HFF-Myc (cell line): Measurements from ENCODE around the gene HEXIM2.

Experiments
- DNase-seq: peaks from one replicate; pipeline ENCODE4 v3.0.0-alpha.2; 2011; ENCODE audit warnings: low read depth; ENCODE audit errors: extremely low read depth
- H3K4me3 ChIP-seq: replicated peaks from 2 replicates; pipeline ENCODE4 v1.5.1; 2011; ENCODE audit warnings: low read depth, mild to moderate bottlenecking, control low read depth, low read length
- TF ChIP-seq, protein P1 (sequence below): IDR thresholded peaks from 2 replicates; pipeline ENCODE4 v1.5.1; 2012; ENCODE audit warnings: mild to moderate bottlenecking, low read depth, low read length, control low read depth; ENCODE audit errors: missing control alignments

The HEXIM2 gene

DNA sequence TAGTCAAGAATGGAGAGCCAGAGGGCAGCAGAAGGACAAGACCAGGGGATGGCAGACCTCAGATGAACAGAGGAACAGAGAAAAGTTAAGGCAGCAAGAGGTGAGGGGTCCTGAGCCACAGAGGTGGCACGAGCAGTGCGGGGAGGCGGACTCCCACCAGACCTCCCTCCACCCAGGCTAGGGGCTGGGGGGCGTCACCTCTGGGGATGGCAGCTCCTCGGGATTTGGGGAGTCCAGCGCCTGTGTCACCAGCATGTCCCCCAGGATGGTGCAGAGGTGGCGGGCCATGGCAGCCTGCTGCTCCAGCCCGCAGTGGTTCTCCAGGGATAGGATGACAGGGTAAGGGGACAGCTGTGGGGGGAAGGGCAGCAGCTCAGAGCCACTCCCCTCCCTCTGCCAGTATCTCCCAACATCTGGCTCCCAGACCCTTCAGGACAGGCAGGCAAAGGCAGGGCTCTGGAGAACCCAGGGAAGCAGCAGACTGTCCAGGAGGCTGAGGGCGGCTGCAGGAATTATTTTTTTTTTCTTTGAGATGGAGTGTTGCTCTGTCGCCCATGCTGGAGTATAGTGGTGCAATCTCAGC, 45.1 kb upstream of the HEXIM2 start:
- no peak for DNase-seq
- H3K4me3 ChIP-seq = no peak overlapping the region
- TF ChIP-seq, protein P1, sequence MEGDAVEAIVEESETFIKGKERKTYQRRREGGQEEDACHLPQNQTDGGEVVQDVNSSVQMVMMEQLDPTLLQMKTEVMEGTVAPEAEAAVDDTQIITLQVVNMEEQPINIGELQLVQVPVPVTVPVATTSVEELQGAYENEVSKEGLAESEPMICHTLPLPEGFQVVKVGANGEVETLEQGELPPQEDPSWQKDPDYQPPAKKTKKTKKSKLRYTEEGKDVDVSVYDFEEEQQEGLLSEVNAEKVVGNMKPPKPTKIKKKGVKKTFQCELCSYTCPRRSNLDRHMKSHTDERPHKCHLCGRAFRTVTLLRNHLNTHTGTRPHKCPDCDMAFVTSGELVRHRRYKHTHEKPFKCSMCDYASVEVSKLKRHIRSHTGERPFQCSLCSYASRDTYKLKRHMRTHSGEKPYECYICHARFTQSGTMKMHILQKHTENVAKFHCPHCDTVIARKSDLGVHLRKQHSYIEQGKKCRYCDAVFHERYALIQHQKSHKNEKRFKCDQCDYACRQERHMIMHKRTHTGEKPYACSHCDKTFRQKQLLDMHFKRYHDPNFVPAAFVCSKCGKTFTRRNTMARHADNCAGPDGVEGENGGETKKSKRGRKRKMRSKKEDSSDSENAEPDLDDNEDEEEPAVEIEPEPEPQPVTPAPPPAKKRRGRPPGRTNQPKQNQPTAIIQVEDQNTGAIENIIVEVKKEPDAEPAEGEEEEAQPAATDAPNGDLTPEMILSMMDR = no peak

DNA sequence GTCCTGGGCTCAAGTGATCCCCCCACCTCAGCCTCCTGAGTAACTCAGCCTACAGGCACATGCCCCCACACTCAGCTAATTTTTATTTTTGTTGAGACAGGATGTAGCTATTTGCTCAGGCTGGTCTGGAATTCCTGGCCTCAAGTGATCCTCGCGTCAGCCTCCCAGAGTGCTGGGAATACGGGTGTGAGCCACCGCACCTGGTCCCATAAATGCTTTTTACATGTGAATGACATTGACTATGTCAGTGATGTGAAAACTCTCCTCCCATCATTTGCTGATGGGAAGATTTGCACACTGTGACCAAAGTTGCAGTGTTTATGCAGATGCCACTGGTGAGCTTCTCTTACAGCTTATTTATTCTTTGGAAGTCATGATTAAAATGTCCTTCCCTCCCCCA, 44.3 kb upstream of the HEXIM2 start:
- no peak for DNase-seq
- H3K4me3 ChIP-seq = no peak overlapping the region
- TF ChIP-seq, protein P1 = no peak

DNA sequence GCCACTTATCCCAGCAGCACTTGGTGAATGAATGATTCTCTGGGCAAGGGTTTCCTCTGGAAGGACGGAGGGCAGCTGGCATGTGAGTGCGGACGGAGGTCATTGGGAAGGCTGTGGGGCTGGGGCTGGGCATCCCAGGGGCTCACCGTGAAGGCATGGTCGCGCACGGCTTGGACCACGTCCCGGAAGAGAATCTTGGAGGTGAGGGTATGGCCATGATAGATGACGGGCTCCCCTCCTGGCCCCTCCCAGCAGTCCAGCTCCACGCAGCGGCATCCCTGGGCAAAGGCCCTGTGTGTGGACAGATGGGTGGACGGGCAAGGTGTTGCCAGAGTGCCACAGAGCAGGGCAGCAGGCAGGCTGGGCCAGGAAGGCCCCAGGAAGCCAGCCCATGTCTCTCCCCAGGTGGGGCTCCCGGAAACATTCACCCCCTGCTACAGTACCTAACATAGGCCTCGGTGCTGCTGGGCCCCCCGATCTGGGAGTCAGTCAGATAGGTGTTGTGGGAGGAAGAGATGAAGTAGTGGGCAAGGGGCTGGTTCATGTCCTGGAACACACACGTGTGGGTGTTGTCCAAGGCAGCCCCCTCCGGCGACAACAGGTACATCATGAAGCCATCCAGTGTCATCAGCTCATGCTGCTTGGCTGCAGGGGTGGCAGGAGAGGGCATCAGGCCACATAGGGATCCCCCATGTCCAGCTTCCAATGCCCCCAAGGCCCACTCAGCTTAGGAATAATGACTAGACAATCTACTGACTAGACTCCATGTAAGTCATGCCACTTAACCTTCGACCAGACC, 43.6 kb upstream of the HEXIM2 start:
- TF ChIP-seq, protein P1 = no peak
- H3K4me3 ChIP-seq = no peak overlapping the region
- no peak for DNase-seq

DNA sequence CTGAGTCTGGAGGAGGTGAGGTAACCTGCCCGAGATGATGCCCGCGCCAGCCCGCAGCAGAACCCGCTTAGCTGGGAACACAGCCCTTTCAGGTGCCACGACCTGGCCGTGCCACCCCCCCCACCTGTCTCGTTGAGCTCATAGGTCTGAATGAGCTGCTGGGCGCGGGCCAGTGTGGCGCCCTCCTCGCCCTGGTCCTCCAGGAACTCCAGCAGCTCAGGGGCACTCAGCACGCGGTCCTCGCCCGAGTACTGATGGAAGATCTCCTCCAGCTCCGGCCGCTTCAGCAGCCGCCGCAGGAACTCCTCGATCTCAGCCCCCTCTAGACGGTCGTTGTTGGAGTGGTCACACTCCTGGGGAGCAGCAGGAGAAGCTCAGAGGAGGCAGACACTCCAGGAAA, 43.0 kb upstream of the HEXIM2 start:
- H3K4me3 ChIP-seq = no peak overlapping the region
- no peak for DNase-seq
- TF ChIP-seq, protein P1 = no peak

DNA sequence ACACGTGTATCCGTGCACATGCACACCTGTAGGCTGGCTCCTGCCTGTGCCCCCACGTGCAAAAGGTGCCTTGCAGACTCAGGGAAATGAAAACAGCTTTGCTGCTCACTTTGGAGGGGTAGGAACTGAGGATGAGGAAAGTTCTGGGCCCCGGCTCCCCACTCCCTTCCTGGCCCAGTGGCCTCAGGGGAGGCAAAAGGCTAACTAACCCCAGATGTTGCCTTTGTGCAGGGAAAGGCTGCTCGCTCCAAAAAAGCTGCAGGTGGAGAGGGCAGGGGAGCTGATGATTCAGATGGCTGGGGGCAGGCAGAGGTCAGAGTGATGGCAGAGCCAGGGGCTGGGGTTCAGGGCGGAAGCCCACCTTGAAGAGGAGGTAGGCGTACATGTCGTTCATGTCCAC, 41.7 kb upstream of the HEXIM2 start:
- no peak overlapping the region for H3K4me3 ChIP-seq
- TF ChIP-seq, protein P1 = no peak
- no peak for DNase-seq

DNA sequence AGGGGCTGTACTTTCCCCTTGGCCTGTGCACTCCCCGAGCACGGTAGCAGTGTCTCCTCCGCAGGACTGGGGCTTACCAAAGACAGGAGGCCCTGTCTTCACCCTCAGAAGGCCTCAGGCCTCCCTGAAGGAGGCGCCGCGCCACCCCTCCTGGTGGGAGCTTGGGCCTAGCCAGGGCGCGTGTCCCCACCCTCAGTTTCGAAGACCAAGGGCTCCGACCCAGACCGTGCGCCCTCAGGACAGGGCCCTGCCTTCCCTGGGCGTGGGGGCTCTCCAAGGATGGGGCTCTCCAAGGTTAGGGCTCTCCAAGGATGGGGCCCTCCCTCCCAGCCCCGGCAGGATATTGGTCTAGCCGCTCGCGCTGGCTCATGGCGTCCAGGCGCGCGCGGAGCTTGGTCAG, 41.1 kb upstream of the HEXIM2 start:
- DNase-seq = no peak
- TF ChIP-seq, protein P1 = no peak
- H3K4me3 ChIP-seq = no peak overlapping the region
